ENCODE data around the gene UBE2J2.

GRCh38 chr1:1223321-1223720, 50.3 kb downstream of the UBE2J2 start:
- no peak for TF ChIP-seq CTCF (IDR thresholded peaks at IDR 0.05)
- TF ChIP-seq POLR2A (IDR thresholded peaks at IDR 0.05): no peak
- TF ChIP-seq POLR2AphosphoS5 (IDR thresholded peaks at IDR 0.05): no peak

Measured in suprapubic skin (tissue), 4 donors.